ENCODE data around the gene FOXK2. TPM values are rescaled to one million over a fixed set of nuclear protein-coding genes. Genes with fewer than 3 reads are reported as not detected.
A peak's percentile ranks its signal among the peaks of the same experiment; 100 is the strongest.

Gene FOXK2
- 10 to 100 TPM; 29.2 to 41.7 (median 34.8) TPM for polyA plus RNA-seq (ENCODE audit: insufficient read depth in 1 of 5, insufficient read length in 5 of 5, low replicate concordance in 1 of 5)
- long read RNA-seq, donor 1, full-length matches to known transcripts = 15 of 252 reads
- long read RNA-seq, donor 1, partial matches to known transcripts = 204 of 252 reads
- long read RNA-seq, donor 1, other reads (novel, unspliced or antisense) = 33 of 252 reads
- long read RNA-seq, donor 2, full-length matches to known transcripts = 10 of 23 reads
- long read RNA-seq, donor 2, partial matches to known transcripts = 13 of 23 reads
- long read RNA-seq, donor 2, other reads (novel, unspliced or antisense) = 0 of 23 reads
- long read RNA-seq, donor 3, full-length matches to known transcripts = 14 of 43 reads
- long read RNA-seq, donor 3, partial matches to known transcripts = 29 of 43 reads
- long read RNA-seq, donor 3, other reads (novel, unspliced or antisense) = 0 of 43 reads
- long read RNA-seq, donor 4, full-length matches to known transcripts = 12 of 12 reads
- long read RNA-seq, donor 4, partial matches to known transcripts = 0 of 12 reads
- long read RNA-seq, donor 4, other reads (novel, unspliced or antisense) = 0 of 12 reads
- long read RNA-seq, donor 5, full-length matches to known transcripts = 16 of 22 reads
- long read RNA-seq, donor 5, partial matches to known transcripts = 6 of 22 reads
- long read RNA-seq, donor 5, other reads (novel, unspliced or antisense) = 0 of 22 reads
- long read RNA-seq, donor 6, full-length matches to known transcripts = 35 of 71 reads
- long read RNA-seq, donor 6, partial matches to known transcripts = 12 of 71 reads
- long read RNA-seq, donor 6, other reads (novel, unspliced or antisense) = 24 of 71 reads
- long read RNA-seq, donor 7, full-length matches to known transcripts = 7 of 54 reads
- long read RNA-seq, donor 7, partial matches to known transcripts = 47 of 54 reads
- long read RNA-seq, donor 7, other reads (novel, unspliced or antisense) = 0 of 54 reads
- long read RNA-seq, donor 8, full-length matches to known transcripts = 5 of 10 reads
- long read RNA-seq, donor 8, partial matches to known transcripts = 5 of 10 reads
- long read RNA-seq, donor 8, other reads (novel, unspliced or antisense) = 0 of 10 reads

DNA sequence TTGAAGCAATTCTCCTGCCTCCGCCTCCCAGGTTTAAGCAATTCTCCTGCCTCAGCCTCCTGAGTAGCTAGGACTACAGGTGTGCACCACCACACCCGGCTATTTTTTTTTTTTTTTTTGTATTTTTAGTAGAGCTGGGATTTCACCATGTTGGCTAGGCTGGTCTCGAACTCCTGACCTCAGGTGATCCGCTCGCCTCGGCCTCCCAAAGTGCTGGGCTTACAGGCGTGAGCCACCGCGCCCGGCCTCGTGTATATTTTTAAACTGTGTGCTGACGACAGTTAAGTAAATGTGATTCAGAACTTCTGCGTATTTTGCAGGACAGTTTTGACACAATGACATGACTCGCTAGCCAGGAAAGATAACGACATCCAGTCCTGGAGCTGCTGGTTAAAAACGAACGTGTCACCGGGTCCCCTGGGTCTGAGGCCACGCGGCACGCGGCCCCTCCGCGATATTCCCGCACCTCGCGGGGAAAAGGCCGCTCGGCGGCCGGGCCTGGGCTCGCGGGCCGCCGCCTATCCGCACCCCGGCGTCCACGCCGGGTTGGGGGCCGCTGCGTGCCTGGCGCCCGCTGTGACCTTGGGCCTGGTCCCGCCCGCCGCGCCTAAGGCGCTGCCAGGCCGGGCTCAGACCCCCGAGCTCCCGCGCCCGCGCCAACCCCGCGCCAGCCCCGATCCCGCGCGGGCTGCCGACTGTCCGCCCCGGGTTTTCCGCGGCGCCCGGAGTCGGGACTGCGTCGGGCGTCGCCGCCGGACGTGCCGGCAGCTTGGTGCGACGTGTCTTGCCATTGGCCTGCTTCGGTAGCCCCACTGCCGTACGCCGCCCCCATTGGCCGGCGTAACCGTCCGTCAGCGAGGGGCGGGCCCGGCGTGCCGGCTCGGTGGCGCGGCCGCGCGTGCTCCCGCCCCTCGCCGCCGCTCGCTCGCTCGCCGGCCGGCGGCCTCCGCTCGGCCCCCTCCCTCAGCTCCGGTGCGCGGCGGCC is at the start of gene FOXK2:
TSS of gene FOXK2 (plus strand) at position 907 of the 985 bp plus-strand sequence. CDS start 157 bp downstream, outside the sequence.
- peak; percentile 95 to 96 for DNase-seq

DNA sequence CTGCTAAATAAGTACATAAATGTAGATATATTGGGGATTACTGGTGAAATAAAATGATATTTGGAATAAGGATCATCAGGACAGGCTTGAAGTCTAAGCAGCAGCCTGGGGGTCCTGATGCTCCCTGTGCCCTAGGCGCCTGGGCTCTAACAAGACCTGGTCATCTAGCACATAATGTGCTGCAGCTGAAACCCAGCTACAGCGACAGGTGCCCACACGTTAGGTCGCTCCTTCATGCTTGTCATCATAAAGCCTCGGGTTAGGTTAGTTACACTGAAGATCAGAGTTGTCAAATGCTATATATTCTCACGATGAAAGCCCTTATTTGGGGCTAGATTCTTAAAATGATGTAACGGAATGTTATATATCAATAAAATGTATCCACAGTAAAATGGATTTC is 49.5 kb upstream of the FOXK2 start:
- no peak for DNase-seq

DNA sequence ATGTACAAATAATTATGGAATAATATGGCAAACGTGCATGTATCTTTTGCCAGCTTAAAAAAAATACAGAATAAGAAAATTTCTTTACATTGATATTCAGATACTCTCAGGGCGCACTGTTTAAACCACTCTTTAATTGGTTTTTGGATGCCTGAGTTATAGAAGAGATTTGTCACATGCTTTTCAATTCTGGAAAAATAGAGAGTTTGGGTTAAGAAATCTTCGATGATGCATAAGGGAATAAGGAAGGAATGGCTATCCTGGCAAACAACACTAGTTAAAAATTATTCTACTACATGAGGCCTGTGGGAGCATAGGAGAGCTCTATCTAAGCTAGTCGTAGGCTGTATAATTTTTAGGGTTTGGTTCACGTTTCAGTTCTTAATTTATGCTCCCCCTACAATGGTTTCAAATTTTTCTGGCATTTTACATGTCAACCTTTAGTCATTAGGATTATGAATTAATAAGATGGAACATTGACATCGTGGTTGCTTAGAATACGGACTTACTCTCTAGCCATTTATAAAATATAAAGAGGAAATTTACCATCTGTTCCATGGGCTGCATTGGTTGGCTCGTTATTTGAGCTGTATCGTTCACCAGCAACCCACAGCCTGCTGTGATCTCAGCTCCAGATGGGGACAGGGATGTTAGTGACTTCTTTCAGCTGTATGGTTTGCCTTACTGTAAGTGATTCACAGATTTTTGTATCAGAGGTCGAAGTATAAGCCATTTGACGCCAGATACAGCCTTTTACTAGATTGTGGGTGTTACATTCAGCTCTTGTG is 45.1 kb upstream of the FOXK2 start:
- DNase-seq = no peak

DNA sequence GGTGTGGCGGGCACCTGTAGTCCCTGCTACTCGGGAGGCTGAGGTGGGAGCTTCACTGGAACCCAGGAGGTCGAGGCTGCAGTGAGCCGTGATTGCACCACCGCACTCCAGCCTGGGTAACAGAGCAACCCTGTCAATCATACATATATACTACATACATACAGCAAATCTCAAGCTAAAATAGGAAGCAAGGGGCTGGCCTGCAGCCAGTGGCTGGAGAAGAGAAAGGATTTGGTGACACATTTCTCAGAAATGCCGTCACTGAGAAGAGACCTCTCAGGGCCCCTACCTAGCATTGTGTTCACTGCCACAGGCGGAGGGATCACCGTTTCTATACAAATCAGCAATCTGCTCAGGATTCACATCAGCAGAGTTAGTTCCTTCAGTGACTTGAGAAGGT is 44.1 kb upstream of the FOXK2 start:
- no peak for DNase-seq

DNA sequence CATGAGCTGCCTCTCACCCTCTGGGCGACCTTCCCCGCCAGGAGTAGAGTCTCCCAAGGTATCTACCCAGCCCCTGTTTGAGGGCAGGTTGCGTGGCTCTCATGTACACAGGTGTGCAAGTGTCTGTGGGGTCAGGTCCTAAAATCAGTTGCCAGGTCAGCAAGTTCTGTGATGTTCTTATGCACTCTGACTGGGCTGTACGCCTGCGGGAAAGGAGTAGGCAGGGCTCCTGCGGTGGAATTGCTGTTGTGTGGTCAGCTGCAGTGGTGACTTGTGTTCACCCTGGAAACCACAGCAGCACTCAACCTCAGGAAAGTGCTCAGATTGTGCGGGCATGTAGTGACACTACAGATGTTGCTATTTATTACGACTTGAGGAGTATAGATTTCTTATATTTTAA is 41.6 kb upstream of the FOXK2 start:
- DNase-seq = no peak

DNA sequence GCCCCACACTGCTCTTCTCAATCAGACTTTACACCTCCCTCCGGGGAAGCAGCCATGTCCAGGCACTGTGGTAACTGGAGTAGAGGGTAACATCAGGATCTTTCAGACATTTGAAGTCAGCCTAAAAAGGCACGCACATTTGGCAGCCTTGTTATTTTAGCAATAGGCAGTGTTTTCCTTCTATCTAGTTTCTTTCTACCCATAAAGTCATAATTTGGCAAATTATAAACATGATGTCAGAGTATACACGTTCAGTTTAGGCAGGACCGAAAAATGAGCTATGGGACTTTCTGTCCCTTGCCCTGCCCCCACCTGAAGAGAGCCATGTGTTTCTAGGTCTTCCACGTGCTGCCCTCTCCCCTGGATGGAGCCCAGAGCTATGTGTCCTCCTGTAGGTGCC is 39.9 kb upstream of the FOXK2 start:
- no peak for DNase-seq

DNA sequence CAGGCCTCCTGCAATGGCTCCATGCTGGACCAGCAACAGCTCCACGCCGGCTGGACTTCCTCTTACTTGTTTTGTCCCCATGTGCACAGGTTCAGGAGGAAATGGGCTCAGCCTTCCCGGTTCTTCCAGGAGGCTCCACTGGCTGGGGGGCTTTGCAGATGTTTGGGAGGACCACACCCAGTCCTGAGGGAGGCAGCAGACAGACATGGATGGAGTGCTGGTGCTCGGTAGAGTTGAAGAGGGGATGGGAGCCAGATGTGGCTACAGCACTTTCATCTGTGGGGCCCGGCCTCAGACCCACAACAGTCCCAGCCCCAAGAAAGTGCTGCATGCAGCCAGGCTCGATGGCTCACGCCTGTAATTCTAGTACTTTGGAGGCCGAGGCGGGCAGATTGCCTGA is 39.2 kb upstream of the FOXK2 start:
- no peak for DNase-seq

DNA sequence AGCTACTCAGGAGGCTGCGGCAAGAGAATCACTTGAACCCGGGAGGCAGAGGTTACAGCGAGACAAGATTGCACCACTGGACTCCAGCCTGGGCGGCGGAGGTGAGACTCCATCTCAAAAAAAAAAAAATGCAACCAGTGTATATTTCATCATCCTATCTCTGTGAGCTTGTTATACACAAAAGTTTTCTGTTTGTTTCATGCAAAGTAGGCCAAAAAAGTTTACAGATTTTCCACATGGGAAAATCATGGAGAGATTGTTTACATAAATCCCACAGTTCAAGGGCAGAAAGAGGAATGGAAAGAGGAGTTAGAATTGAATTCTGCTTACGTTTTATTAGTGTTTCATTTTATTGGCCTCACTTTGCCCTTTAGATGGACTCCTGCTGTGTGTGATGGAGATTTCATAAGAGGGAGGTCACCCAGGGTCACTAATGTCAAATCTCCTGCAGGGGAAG is 36.3 kb upstream of the FOXK2 start:
- DNase-seq = no peak

DNA sequence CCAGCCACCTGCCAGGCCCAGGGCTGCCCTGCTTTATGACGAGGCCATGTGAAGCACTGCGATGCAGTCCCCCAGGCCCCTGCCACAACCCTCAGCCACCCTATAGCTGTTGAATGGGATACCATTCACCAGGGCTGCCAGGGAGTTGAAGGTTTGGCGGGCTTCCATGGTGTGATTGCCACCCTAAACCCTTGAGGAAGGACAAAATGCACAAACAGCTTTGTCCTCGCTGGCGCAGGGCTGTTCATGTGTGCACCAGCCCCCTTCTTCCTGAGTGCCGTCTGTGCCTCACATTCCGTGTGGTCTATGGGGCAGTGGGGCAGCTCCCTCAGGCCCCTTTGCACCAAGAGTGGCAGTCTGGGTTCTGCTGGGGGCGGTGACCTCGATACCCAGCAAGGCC is 35.7 kb upstream of the FOXK2 start:
- DNase-seq = no peak

DNA sequence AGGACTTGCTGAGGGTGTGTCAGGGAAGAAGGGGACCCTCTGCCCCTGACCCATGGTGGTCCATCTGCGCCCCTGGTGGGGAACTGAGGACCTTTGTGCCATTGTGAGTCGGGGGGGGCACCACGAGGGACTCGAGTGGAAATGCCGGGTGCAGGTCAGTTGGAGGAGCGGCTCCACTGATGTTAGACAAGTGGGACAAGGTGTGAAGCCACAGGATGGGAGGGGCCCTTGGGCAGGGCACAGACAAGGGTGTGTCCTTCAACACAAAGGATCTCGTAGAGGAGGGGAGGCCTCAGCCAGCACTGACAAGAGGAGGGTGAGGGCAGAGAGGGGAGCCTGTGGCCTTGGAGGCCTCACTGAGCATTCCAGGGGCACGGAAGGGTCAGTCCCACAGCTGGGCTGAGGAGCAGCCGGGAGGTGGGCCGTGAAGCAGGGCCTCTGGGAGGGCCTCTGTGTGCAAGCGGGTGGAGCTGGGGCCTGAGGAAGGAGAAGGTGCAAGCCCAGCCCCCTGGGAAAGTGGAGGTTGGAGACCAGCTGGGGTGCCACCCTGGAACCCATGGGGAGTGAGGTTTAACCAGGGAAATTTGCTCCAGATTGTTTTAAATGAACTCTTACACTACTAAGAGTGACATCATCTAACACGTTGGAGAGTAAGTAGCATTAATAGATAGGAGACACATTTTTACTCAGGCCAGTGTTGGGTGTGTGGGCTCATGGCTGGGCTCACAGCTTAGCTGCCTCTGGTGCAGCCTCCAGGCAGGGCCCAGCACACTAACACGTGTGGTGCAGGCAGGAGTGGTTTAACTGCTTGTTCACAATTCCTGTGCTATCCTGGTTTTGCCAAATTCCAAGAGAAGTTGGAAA is 33.1 kb upstream of the FOXK2 start:
- no peak for DNase-seq

DNA sequence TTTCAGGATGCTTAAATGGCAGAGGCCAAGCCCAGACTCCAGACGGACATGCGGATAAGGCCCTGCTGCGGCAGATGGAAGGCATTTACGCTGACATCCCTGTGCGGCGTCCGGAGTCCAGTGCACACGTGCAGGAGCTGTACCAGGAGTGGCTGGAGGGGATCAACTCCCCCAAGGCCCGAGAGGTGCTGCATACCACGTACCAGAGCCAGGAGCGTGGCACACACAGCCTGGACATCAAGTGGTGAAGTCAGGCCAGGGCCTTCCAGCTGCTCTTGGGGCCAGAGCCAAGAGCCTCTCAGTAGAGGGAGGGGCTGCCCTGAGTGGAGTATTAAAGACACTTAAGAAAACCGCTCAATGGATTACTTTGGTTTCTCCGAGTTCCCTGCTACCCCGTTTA is 31.6 kb upstream of the FOXK2 start:
- DNase-seq = peak; percentile 35 to 59

DNA sequence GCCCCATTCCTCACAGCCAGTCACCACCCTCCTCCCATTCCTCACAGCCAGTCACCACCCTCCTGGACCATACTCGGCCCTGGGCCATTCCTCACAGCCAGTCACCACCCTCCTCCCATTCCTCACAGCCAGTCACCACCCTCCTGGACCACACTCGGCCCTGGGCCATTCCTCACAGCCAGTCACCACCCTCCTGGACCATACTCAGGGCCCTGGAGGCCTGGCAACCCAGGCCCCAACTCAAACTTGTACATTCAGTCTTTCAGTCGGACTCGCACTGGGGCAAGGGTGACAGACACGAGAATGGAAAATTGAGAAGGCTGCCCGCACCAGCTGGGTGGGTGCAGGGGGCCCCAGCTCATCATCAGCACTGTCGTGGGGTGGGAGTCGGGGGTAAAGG is 30.4 kb upstream of the FOXK2 start:
- no peak for DNase-seq

DNA sequence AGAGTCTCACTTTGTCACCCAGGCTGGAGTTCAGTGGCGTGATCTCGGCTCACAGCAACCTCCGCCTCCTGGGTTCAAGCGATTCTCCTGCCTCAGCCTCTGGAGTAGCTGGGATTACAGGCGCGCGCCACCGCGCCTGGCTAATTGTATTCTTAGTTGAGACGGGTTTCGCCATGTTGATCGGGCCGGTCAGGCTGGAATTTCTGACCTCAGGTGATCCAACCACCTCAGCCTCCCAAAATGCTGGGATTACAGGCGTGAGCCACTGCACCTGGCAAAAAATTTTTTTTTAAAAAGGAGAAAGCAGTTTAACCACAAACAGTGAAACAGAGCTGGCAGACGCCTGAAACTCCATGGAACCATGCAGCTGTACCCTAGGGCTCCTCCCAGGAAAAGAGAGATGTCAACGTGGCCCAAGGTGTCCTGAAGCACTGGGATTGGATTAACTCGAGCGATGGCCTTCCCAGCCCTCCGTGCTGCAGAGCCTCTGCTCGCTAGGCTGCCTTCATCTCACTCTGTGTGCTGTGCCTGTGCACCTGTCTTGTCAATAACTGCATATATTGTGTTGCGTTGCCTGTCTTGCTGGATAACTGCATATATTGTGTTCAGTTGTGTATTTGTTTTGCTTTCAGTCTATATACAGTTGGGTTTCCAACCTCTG is 29.6 kb upstream of the FOXK2 start:
- no peak for DNase-seq

DNA sequence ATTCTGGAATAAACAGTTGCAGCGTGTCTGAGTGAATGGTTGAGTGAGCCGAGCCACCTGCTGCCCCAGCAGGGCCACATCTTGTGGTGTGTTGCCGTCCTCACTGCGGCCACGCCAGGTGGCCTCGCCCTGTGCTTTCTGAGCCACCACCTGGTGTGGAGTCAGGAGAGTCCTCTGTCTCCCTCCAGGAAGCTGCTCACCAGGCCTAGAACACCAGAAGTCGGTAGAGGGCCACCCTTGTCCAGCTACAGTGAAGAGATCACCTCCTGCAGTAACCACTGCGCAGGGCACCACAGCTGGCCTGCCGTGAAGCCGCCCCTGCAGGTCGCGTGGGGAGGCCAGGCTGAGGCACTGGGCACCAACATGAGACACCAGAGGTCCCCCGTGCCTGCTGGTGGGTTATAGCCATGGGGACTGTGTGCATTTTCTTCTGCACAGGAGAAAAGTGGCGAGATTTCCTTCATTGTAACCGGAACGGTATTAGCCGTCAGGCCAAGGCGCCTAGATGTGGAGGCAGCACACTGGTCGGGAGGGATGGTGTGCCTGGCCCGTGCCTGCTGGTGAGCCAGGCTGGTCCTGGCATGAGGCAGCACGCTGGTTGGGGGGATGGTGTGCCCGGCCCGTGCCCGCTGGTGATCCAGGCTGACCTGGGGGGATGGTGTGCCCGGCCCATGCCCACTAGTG is 28.9 kb upstream of the FOXK2 start:
- DNase-seq = no peak

DNA sequence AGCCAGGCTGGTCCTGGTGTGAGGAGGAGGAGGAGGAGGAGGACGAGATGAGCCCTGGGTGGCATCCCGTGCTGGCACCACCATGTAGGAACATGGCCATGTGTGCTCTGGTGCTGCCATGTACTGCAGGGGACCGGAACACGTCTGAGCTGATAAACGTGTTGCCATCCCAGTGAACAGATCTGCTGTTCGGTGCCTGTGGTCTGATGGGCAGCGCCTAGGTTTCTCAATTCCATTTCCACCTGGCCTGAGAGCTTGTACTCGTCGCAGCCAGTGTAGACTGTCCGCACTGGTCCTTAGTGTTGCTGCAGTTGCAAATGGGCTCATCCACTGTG is 28.4 kb upstream of the FOXK2 start:
- no peak for DNase-seq

DNA sequence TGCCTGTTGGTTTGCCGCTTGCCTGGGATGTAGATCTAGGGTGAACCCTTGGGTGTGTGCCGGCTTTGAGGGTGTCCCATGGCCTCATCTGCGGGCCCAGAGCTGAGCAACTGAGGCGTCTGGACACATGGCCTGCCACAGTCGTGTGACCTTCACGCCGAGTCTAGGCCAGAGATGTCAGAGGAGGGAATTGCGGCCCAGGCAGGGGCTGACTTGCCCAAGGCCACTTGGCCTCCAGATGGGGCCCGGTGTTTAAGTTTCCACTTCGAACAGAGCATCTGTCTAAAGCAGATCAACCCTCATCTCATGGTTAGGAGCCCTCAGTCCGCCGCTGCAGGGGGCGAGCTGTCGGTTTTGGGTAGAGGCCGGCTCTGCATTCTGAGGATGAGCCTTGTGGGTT is 28.0 kb upstream of the FOXK2 start:
- DNase-seq = no peak

DNA sequence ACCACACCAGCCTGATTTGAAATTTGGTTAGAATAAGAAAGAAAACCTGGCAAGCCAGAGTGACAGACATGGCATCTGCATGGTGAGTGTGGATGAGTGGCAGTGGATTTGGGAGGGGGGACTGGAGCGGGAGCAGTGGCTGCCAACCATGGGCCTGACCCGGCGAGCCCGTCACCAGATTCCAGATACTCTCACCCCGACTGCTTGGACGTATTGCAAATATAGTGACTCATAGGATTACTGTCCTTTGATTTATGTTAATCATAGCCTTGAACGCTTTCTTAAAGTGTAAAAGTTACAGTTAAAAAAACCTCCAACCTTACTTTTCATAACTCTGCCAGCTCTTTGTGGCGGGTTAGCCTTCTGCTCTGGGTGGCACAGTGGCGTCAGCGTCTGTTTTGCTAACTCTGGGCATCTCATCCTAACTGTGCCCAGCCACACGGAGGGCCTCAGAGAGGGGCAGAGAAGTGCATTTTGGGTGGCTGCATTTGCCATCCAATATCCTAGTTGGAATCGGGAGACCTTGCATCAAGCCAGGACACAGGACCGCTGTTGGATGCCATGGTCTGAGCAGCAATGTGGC is 26.8 kb upstream of the FOXK2 start:
- DNase-seq = no peak
